T follicular helper cell (primary cell): Measurements from ENCODE around the gene CACNA2D4.

Source experiments
- DNase-seq: peaks from one replicate; pipeline ENCODE4 v3.0.0-alpha.2; 2020; ENCODE audit warnings: low read depth

CACNA2D4 gene

GRCh38 chr12:1933342-1934051, 15.0 kb upstream of the CACNA2D4 start:
- no peak for DNase-seq

- DNase-seq, result no peak
Measured at GRCh38 chr12:1932264-1932777, 13.9 kb upstream of the CACNA2D4 start.

DNA sequence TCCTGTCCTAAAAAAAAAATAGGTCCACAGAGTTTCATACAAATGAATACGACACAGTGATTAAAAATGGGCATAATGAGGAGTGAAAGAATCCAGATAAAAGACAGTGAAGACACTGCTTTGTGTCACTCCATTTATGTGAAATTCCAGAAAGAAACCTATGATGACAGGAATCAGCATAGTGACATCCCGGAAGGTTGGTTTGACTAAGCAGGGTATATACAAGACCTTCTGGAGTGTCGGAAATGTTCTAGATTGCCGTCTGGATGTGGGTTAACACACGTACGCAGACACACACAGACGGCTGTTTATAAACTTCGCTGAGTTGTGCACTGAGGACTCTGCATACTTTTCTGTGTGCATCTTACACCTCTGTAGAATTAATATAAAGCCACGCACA, 13.2 kb upstream of the CACNA2D4 start:
- no peak for DNase-seq

- no peak for DNase-seq
Measured at GRCh38 chr12:1930803-1931597, 12.5 kb upstream of the CACNA2D4 start.

DNA sequence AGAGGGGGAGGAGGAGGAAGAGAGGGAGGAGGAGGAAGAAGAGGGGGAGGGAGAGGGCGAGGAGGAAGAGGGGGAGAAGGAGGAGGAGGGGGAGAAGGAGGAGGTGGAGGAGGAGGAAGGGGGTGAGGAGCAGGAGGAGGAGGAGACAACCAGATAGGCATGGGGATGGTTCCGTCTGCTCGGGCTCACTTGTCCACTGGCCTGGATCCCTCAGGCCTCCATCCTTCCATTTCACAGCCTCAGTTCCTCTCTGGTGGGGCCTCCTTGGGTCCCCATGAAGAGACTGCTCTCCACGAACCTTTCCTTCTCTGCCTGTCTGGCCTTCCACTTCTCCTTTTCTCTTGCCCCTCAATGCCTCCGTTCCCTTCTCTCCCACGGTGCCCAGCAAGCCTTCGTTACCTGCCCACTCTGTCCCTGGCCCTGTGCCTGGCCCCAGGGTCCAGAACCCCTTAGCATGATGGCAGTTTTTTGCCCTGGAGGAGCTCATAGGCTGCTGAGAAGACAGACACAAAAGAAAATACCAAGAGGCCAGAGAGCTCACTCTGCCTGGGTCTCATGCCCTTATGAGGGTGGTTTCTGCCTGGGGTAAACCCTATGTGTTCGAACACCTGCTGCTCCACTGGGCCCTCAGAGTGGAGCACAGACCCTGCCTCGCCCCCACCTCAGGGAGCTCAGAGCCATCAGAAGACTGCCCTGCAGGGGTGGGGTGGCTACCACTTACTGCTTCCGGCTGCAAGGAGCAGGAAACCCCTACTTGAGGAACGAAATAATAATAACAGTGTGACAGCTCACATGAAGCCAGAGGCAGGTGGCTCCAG, 11.7 kb upstream of the CACNA2D4 start:
- DNase-seq, result no peak

GRCh38 chr12:1929241-1929984, 11.0 kb upstream of the CACNA2D4 start:
- DNase-seq, result no peak

GRCh38 chr12:1928439-1929121, 10.1 kb upstream of the CACNA2D4 start:
- DNase-seq, result no peak

- DNase-seq, result no peak
Measured at GRCh38 chr12:1927751-1928351, 9.4 kb upstream of the CACNA2D4 start.

GRCh38 chr12:1927051-1927680, 8.7 kb upstream of the CACNA2D4 start:
- DNase-seq, result no peak

- DNase-seq, result no peak
Measured at GRCh38 chr12:1926251-1926657, 7.8 kb upstream of the CACNA2D4 start.

- DNase-seq, result no peak
Measured at GRCh38 chr12:1925684-1926006, 7.2 kb upstream of the CACNA2D4 start.

- DNase-seq, result no peak
Measured at GRCh38 chr12:1924996-1925683, 6.7 kb upstream of the CACNA2D4 start.

DNA sequence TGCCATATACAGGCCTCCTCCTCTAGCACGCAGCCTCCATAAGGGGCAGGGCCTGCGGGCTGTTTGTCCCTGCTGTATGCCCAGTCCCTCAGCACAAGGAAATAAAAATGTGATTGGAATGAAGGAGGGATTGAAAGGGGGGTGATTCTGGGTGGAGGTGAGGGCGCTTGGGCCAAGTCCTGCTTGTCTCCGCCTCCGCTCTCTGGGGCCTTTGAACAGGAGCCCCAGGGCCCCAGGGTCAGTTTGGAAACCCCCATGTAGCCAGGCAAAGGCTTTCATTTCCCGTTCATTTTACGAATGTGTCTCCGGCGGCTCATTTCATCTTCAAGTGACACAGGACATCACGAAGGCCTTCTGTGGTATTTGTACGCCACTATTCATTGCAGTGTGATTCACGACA, 4.5 kb upstream of the CACNA2D4 start:
- DNase-seq, result no peak

- no peak for DNase-seq
Measured at GRCh38 chr12:1922075-1922709, 3.7 kb upstream of the CACNA2D4 start.

GRCh38 chr12:1920971-1921370, 2.5 kb upstream of the CACNA2D4 start:
- no peak for DNase-seq

- DNase-seq, result no peak
Measured at GRCh38 chr12:1920436-1920835, 2.0 kb upstream of the CACNA2D4 start.

- DNase-seq, result no peak
Measured at GRCh38 chr12:1919763-1920162, 1.3 kb upstream of the CACNA2D4 start.

DNA sequence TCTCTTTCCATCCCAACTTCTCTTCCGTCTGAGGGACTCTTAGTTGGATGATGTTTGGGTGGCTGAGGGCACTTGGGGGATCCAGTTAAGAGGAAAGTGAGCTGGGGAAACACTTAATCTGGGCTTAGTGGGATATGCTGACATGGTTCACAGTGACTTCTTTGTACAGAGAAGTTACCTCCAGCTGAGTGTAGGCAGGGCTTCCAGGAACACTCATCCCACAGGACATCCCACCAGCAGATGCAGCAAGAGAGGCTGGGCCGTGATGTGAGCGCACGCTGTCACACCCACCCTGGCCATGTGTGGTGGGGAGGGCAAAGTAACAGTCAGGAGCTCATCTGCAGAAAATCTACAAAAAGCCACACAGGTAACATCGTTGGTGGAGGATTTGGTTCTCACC, 832 bp upstream of the CACNA2D4 start:
- DNase-seq, result no peak

- DNase-seq, result no peak
Measured at GRCh38 chr12:1918884-1919236, 408 bp upstream of the CACNA2D4 start.
